ENCODE measurements around the gene GLB1L2. TPM values are rescaled to one million over a fixed set of nuclear protein-coding genes. Genes with fewer than 3 reads are reported as not detected.
"Not testable (repeated sequence)": the region's sequence is repeated elsewhere in the genome, so short reads cannot be mapped to it uniquely, and the experiment has no call there.

GLB1L2 gene
- 0.92 and 0.99 TPM in 2 replicates for total RNA-seq

- DNase-seq (ENCODE audit: extremely low read depth, low read depth, low spot score) = no peak
These were observed at the start of gene GLB1L2 for GRCh38 chr11:134331354-134332188. GLB1L2 (plus strand) TSS chr11:134331988; CDS start chr11:134332062, 74 bp downstream.

- DNase-seq (ENCODE audit: extremely low read depth, low read depth, low spot score) = no peak
These were observed 49.4 kb upstream of the GLB1L2 start for GRCh38 chr11:134282121-134283045.

- DNase-seq (ENCODE audit: extremely low read depth, low read depth, low spot score) = no peak
These were observed 48.1 kb upstream of the GLB1L2 start for GRCh38 chr11:134283461-134284230.

- not testable (repeated sequence) for DNase-seq (ENCODE audit: extremely low read depth, low read depth, low spot score)
These were observed 47.4 kb upstream of the GLB1L2 start for GRCh38 chr11:134284349-134284748.

- DNase-seq (ENCODE audit: extremely low read depth, low read depth, low spot score) = no peak
These were observed 44.2 kb upstream of the GLB1L2 start for GRCh38 chr11:134287561-134287960.

- no peak for DNase-seq (ENCODE audit: extremely low read depth, low read depth, low spot score)
These were observed 43.3 kb upstream of the GLB1L2 start for GRCh38 chr11:134288486-134288885.

GRCh38 chr11:134289167-134289566, 42.6 kb upstream of the GLB1L2 start:
- DNase-seq (ENCODE audit: extremely low read depth, low read depth, low spot score) = no peak

- no peak for DNase-seq (ENCODE audit: extremely low read depth, low read depth, low spot score)
These were observed 42.0 kb upstream of the GLB1L2 start for GRCh38 chr11:134289789-134290188.

- DNase-seq (ENCODE audit: extremely low read depth, low read depth, low spot score) = no peak
These were observed 41.1 kb upstream of the GLB1L2 start for GRCh38 chr11:134290646-134291045.

- DNase-seq (ENCODE audit: extremely low read depth, low read depth, low spot score) = no peak
These were observed 40.6 kb upstream of the GLB1L2 start for GRCh38 chr11:134291196-134291595.

GRCh38 chr11:134292661-134293060, 39.1 kb upstream of the GLB1L2 start:
- no peak for DNase-seq (ENCODE audit: extremely low read depth, low read depth, low spot score)

GRCh38 chr11:134293119-134294113, 38.4 kb upstream of the GLB1L2 start:
- DNase-seq (ENCODE audit: extremely low read depth, low read depth, low spot score) = no peak

- no peak for DNase-seq (ENCODE audit: extremely low read depth, low read depth, low spot score)
These were observed 37.1 kb upstream of the GLB1L2 start for GRCh38 chr11:134294664-134295063.

- no peak for DNase-seq (ENCODE audit: extremely low read depth, low read depth, low spot score)
These were observed 19.6 kb upstream of the GLB1L2 start for GRCh38 chr11:134312223-134312622.

GRCh38 chr11:134312807-134313206, 19.0 kb upstream of the GLB1L2 start:
- no peak for DNase-seq (ENCODE audit: extremely low read depth, low read depth, low spot score)

- DNase-seq (ENCODE audit: extremely low read depth, low read depth, low spot score) = no peak
These were observed 18.4 kb upstream of the GLB1L2 start for GRCh38 chr11:134313379-134313778.

GRCh38 chr11:134313821-134314607, 17.8 kb upstream of the GLB1L2 start:
- no peak for DNase-seq (ENCODE audit: extremely low read depth, low read depth, low spot score)

- no peak for DNase-seq (ENCODE audit: extremely low read depth, low read depth, low spot score)
These were observed 14.7 kb upstream of the GLB1L2 start for GRCh38 chr11:134317103-134317502.

- not testable (repeated sequence) for DNase-seq (ENCODE audit: extremely low read depth, low read depth, low spot score)
These were observed 10.4 kb upstream of the GLB1L2 start for GRCh38 chr11:134321373-134321772.
